ENCODE measurements around the gene EGLN3.

- TF ChIP-seq CTCF (IDR thresholded peaks at IDR 0.05) (no peak), POLR2A (IDR thresholded peaks at IDR 0.05) (no peak)
Measured at GRCh38 chr14:33954016-33954598, 3.2 kb upstream of the EGLN3 start.
